ENCODE data around the gene NR4A3.

DNA sequence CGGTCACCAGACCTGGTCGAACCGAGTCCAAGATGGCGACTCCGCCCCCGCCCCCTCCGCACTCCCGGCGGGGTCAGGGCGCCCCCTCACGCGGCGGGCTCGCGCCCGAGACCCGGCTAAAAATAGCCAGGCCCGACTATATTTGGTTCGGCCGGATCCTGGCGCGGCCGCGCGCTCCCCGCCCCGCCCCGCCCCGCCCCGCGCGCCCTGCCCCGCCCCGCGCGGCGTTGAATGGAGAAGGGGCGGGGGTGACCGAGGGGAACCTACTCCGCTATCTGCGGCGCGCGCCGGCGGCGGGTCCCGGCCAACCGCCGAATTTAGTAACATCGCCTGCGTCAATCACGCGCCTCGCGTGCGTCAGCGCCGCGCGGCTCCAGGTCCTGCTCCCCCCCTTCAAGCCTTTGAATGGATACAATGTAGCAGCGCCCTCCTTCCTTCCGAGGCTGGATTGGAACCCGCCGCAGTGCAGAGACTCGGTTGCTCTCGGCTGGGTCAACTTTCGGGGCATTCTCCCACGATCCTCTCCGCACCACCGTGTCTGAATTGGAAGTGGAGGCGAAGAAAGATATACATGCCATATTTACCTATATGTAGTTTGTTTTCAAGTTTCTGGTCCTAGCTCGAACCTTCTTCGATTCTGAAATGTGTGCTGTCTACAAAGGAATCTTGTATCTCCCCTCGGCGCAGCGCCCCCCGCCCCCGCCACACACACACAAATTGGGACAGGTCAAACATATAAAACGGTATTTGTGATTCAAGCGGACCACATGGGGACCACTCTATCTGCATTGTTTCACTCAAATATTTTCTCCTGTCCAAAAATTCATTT is 1.6 kb upstream of the NR4A3 start:
- TF ChIP-seq POLR2AphosphoS5 (IDR thresholded peaks at IDR 0.05; ENCODE audit: low read depth, low read length) (no peak), SIN3A (IDR thresholded peaks at IDR 0.05; ENCODE audit: borderline replicate concordance, low read depth, low read length) (peak; percentile 74; the same call in 1 of the 2 replicates), EZH2phosphoT487 (IDR thresholded peaks at IDR 0.05; ENCODE audit: borderline replicate concordance, low read depth) (no peak), YY1 (IDR thresholded peaks at IDR 0.05; ENCODE audit: low read depth) (peak; percentile 89), TAF1 (IDR thresholded peaks at IDR 0.05; ENCODE audit: borderline replicate concordance, low read depth, low read length) (no peak), TEAD4 (IDR thresholded peaks at IDR 0.05; ENCODE audit: borderline replicate concordance, insufficient read depth) (no peak), REST (IDR thresholded peaks at IDR 0.05; ENCODE audit: low read depth, low read length) (0 out of 2 replicates have a peak, but pooled peaks have one; percentile 11), FOXJ3 (CRISPR knock-in tag; IDR thresholded peaks at IDR 0.05) (no peak), USF1 (IDR thresholded peaks at IDR 0.05; ENCODE audit: borderline replicate concordance, low read depth) (0 out of 2 replicates have a peak, but pooled peaks have one; percentile 17)
- TF ChIP-seq, protein P1, sequence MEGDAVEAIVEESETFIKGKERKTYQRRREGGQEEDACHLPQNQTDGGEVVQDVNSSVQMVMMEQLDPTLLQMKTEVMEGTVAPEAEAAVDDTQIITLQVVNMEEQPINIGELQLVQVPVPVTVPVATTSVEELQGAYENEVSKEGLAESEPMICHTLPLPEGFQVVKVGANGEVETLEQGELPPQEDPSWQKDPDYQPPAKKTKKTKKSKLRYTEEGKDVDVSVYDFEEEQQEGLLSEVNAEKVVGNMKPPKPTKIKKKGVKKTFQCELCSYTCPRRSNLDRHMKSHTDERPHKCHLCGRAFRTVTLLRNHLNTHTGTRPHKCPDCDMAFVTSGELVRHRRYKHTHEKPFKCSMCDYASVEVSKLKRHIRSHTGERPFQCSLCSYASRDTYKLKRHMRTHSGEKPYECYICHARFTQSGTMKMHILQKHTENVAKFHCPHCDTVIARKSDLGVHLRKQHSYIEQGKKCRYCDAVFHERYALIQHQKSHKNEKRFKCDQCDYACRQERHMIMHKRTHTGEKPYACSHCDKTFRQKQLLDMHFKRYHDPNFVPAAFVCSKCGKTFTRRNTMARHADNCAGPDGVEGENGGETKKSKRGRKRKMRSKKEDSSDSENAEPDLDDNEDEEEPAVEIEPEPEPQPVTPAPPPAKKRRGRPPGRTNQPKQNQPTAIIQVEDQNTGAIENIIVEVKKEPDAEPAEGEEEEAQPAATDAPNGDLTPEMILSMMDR (IDR thresholded peaks at IDR 0.05) = peak; percentile 25; the same call in 1 of the 2 replicates
- TF ChIP-seq, protein P2, sequence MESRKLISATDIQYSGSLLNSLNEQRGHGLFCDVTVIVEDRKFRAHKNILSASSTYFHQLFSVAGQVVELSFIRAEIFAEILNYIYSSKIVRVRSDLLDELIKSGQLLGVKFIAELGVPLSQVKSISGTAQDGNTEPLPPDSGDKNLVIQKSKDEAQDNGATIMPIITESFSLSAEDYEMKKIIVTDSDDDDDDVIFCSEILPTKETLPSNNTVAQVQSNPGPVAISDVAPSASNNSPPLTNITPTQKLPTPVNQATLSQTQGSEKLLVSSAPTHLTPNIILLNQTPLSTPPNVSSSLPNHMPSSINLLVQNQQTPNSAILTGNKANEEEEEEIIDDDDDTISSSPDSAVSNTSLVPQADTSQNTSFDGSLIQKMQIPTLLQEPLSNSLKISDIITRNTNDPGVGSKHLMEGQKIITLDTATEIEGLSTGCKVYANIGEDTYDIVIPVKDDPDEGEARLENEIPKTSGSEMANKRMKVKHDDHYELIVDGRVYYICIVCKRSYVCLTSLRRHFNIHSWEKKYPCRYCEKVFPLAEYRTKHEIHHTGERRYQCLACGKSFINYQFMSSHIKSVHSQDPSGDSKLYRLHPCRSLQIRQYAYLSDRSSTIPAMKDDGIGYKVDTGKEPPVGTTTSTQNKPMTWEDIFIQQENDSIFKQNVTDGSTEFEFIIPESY (IDR thresholded peaks at IDR 0.05; ENCODE audit: borderline replicate concordance, low read depth) = no peak
